ENCODE measurements around the gene ARFIP1. TPM values are rescaled to one million over a fixed set of nuclear protein-coding genes. Genes with fewer than 3 reads are reported as not detected.

Gene ARFIP1
- total RNA-seq, 6 experiments from 2014 or later = 34.8 to 44.3 (median 37.7) TPM

DNA sequence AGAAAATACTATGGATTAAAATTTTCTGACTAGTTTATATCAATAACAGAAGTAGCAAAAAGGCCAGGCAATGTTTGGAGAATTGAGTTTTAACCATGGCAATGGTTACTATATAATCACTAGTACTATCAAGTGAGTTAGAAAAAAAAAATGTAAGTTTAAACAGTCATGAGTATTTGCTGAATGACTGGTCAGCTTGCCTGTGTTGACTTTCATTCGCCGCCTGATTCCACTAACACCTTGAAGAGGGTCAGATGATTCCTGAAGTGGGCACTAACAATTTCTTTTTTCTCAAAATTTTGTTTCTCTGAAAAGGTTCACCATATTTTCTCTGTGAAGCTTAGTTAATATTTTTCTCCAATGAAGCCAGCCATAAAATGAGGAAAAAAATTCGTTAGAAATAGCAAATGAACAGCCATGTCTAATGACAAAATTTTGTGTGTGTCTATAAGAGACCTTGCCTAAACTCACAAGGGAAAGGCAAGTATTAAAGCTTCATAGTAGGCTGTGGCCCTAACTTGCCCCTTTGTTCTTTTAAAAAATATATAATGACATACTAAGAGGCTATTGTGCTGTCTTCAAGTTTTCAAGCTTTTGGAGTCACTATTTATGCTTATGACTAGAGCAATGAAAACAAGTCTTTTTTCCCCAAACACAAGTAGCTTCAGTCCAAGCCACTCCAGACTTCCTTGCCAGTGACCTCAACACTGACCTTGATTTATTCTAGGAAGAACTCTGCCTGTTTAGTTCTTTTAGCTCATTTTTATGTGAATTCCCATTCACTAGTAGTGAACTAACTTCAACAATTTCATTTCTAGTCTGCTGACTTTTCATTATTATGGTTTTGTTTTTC lies 138.0 kb downstream of the ARFIP1 start:
- no peak for DNase-seq
- Mint-ChIP-seq H3K4me3 (no peak overlapping the region), H3K9me3 (peaks cover 33% of the 10 kb centered on the region), H3K36me3 (ENCODE audit: low read depth) (peaks cover 34% of the 10 kb centered on the region), H3K4me1 (ENCODE audit: low read depth) (no peaks in the 10 kb centered on the region), H3K27me3 (ENCODE audit: insufficient read depth) (peaks cover 2% of the 10 kb centered on the region; the same call in 1 of the 2 replicates), H3K27ac (no peak overlapping the region)
- TF ChIP-seq CTCF (IDR thresholded peaks at IDR 0.05) = no peak

- no peaks in the 10 kb centered on the region for H3K4me1 Mint-ChIP-seq (ENCODE audit: low read depth)
- H3K4me3 Mint-ChIP-seq = no peak overlapping the region
- peaks cover 33% of the 10 kb centered on the region for H3K9me3 Mint-ChIP-seq
- no peak overlapping the region for H3K27ac Mint-ChIP-seq
- H3K36me3 Mint-ChIP-seq (ENCODE audit: low read depth) = peaks cover 34% of the 10 kb centered on the region
- TF ChIP-seq CTCF (IDR thresholded peaks at IDR 0.05) = no peak
- peaks cover 2% of the 10 kb centered on the region; the same call in 1 of the 2 replicates for H3K27me3 Mint-ChIP-seq (ENCODE audit: insufficient read depth)
- no peak for DNase-seq
These were observed 140.1 kb downstream of the ARFIP1 start for GRCh38 chr4:152919826-152920225.

DNA sequence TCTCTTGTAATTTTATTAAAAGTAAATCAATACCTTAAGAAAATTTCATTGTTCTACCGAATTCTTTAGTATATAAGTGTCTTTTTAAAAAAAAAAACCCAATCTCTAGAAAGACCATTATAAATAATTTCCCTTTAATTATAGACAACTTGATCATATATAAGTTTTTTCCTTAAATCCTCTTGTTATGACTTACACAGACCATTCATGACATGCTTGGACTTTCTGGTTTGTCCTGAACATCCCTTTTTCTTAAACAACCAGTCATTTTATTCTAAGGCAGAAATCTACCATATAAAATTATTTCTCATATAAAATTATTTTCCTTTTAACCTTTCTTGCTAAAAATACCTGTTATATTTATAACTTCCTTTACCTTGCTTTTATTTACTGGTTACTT lies 141.0 kb downstream of the ARFIP1 start:
- DNase-seq = peak; percentile 40
- no peak overlapping the region for H3K4me3 Mint-ChIP-seq
- no peak for TF ChIP-seq CTCF (IDR thresholded peaks at IDR 0.05)
- peaks cover 2% of the 10 kb centered on the region; the same call in 1 of the 2 replicates for H3K27me3 Mint-ChIP-seq (ENCODE audit: insufficient read depth)
- H3K4me1 Mint-ChIP-seq (ENCODE audit: low read depth) = no peaks in the 10 kb centered on the region
- peaks cover 34% of the 10 kb centered on the region for H3K36me3 Mint-ChIP-seq (ENCODE audit: low read depth)
- no peak overlapping the region for H3K27ac Mint-ChIP-seq
- H3K9me3 Mint-ChIP-seq = peaks cover 33% of the 10 kb centered on the region

GRCh38 chr4:152921284-152921683 lies 141.5 kb downstream of the ARFIP1 start:
- Mint-ChIP-seq H3K27ac (no peak overlapping the region), H3K4me3 (no peak overlapping the region), H3K36me3 (ENCODE audit: low read depth) (peaks cover 34% of the 10 kb centered on the region), H3K27me3 (ENCODE audit: insufficient read depth) (peaks cover 2% of the 10 kb centered on the region; the same call in 1 of the 2 replicates), H3K4me1 (ENCODE audit: low read depth) (no peaks in the 10 kb centered on the region), H3K9me3 (peaks cover 33% of the 10 kb centered on the region)
- DNase-seq = no peak
- no peak for TF ChIP-seq CTCF (IDR thresholded peaks at IDR 0.05)

DNA sequence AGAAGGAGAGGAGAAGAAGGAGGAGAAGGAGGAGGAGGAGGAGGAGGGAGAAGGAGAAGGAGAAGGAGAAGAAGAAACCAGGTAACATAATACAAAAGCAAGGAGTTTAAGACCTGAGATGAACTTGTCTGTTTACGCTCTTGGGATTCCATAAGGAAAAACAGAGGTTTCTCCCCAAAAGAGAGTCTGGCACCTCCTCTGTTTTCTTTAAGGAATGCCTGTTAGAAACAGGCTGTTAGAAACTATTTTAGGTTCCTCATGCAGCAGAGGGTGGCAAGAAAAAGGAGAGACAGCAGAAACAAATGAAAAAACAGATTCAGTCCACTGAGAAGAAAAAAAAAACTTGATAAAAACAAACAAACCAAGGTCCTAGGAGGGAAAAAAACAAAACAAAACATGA lies 146.1 kb downstream of the ARFIP1 start:
- Mint-ChIP-seq H3K4me1 (ENCODE audit: low read depth) (no peaks in the 10 kb centered on the region), H3K27ac (no peak overlapping the region), H3K27me3 (ENCODE audit: insufficient read depth) (peaks cover 2% of the 10 kb centered on the region; the same call in 1 of the 2 replicates), H3K9me3 (peaks cover 9% of the 10 kb centered on the region), H3K4me3 (no peak overlapping the region), H3K36me3 (ENCODE audit: low read depth) (peaks cover 13% of the 10 kb centered on the region)
- no peak for DNase-seq
- no peak for TF ChIP-seq CTCF (IDR thresholded peaks at IDR 0.05)
